Upper lobe of left lung (tissue), 4 donors: ENCODE data around the gene RGSL1.

Experiments
- CTCF ChIP-seq, 6 experiments: fragments of 450-650 bp in 4 of 6; fragments of 200-600 bp in 2 of 6; sonication (generic) in 2 of 6; IDR thresholded peaks; one replicate each; pipeline ENCODE4 v1.5.1; 2016 to 2019; ENCODE audit warnings: antibody characterized with exemption in 6 of 6
- EP300 ChIP-seq, 4 donors: sonication (generic); formaldehyde crosslinking; IDR thresholded peaks; one replicate each; pipeline ENCODE4 v1.5.1; 2017; ENCODE audit warnings: antibody characterized with exemption in 4 of 4, control low read depth in 2 of 4
- POLR2A ChIP-seq, 4 donors: fragments of 450-650 bp; IDR thresholded peaks; one replicate each; pipeline ENCODE4 v1.5.1; 2016 to 2017; ENCODE audit warnings: antibody characterized with exemption in 4 of 4, mild to moderate bottlenecking in 2 of 4
- POLR2AphosphoS5 ChIP-seq, 2 donors: sonication (generic); formaldehyde crosslinking; IDR thresholded peaks; one replicate each; pipeline ENCODE4 v1.5.1; 2017; ENCODE audit warnings: antibody characterized with exemption in 2 of 2

DNA sequence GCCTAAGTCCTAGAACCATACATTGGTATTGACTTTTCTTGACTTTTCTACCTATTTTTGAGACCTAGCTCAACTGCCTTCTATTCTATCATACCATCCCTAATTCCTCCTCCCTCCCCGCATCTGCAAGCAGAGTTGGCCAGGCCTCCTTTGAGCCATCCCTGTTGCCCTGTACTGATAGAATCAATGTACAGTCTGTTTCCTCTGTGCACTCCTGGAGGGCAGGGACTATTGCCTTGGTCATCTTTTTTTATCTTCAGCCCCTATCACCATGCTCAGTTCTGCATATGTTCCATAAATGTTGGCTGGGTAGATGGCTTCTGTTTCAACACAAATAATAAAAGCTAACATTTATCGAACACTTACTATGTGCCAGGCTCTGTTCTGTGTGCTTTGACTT lies 158.3 kb downstream of the RGSL1 start:
- TF ChIP-seq POLR2AphosphoS5 (IDR thresholded peaks at IDR 0.05) (no peak), CTCF (IDR thresholded peaks at IDR 0.05) (no peak), POLR2A (IDR thresholded peaks at IDR 0.05) (no peak), EP300 (IDR thresholded peaks at IDR 0.05) (no peak)
